Muscle layer of duodenum (tissue), 2 donors: ENCODE data around the gene TMC3.

Experiments
- H3K27ac ChIP-seq: one replicate; pipeline ENCODE4 v1.7.0; 2013; ENCODE audit warnings: mild to moderate bottlenecking, low read length
- H3K27me3 ChIP-seq: one replicate; pipeline ENCODE4 v1.7.0; 2013; ENCODE audit warnings: low read depth, mild to moderate bottlenecking, control low read depth, low read length
- H3K36me3 ChIP-seq, 2 donors: one replicate each; pipeline ENCODE4 v1.7.0; 2013; ENCODE audit warnings: low read length in 2 of 2, control low read depth in 1 of 2, mild to moderate bottlenecking in 1 of 2; ENCODE audit not compliant: insufficient read depth in 2 of 2, control insufficient read depth in 1 of 2
- H3K4me1 ChIP-seq, 2 donors: one replicate each; pipeline ENCODE4 v1.7.0; 2013; ENCODE audit warnings: low read length in 2 of 2, mild to moderate bottlenecking in 2 of 2, control low read depth in 1 of 2, moderate library complexity in 1 of 2; ENCODE audit not compliant: insufficient read depth in 2 of 2, control insufficient read depth in 1 of 2
- H3K4me3 ChIP-seq, 2 donors: one replicate each; pipeline ENCODE4 v1.7.0; 2013; ENCODE audit warnings: low read length in 2 of 2, low read depth in 1 of 2, mild to moderate bottlenecking in 1 of 2
- H3K9me3 ChIP-seq, 2 donors: one replicate each; pipeline ENCODE4 v1.7.0; 2013; ENCODE audit warnings: low read length in 2 of 2, control low read depth in 1 of 2, mild to moderate bottlenecking in 1 of 2; ENCODE audit not compliant: control insufficient read depth in 1 of 2
- donor health status: healthy.

Gene TMC3

GRCh38 chr15:81407176-81407575 is 33.2 kb upstream of the TMC3 start:
- no peaks in the 10 kb centered on the region for H3K27me3 ChIP-seq
- H3K4me1 ChIP-seq = peaks cover 0 to 4% of the 10 kb centered on the region in 2 donors
- H3K36me3 ChIP-seq = no peaks in the 10 kb centered on the region
- H3K9me3 ChIP-seq = no peaks in the 10 kb centered on the region
- no peak overlapping the region for H3K27ac ChIP-seq
- H3K4me3 ChIP-seq = no peak overlapping the region

- H3K27ac ChIP-seq = no peak overlapping the region
- no peaks in the 10 kb centered on the region for H3K36me3 ChIP-seq
- H3K4me3 ChIP-seq = no peak overlapping the region
- no peaks in the 10 kb centered on the region for H3K4me1 ChIP-seq
- H3K27me3 ChIP-seq = no peaks in the 10 kb centered on the region
- H3K9me3 ChIP-seq = no peaks in the 10 kb centered on the region
Measured at GRCh38 chr15:81400640-81401236, 26.7 kb upstream of the TMC3 start.

GRCh38 chr15:81398910-81399551 is 25.0 kb upstream of the TMC3 start:
- Histone ChIP-seq H3K27ac (no peak overlapping the region), H3K27me3 (no peaks in the 10 kb centered on the region), H3K36me3 (no peaks in the 10 kb centered on the region), H3K4me3 (no peak overlapping the region), H3K9me3 (no peaks in the 10 kb centered on the region), H3K4me1 (no peaks in the 10 kb centered on the region)

- Histone ChIP-seq H3K9me3 (no peaks in the 10 kb centered on the region), H3K4me3 (no peak overlapping the region), H3K27me3 (no peaks in the 10 kb centered on the region), H3K36me3 (no peaks in the 10 kb centered on the region), H3K4me1 (no peaks in the 10 kb centered on the region), H3K27ac (no peak overlapping the region)
Measured at GRCh38 chr15:81398456-81398855, 24.4 kb upstream of the TMC3 start.

DNA sequence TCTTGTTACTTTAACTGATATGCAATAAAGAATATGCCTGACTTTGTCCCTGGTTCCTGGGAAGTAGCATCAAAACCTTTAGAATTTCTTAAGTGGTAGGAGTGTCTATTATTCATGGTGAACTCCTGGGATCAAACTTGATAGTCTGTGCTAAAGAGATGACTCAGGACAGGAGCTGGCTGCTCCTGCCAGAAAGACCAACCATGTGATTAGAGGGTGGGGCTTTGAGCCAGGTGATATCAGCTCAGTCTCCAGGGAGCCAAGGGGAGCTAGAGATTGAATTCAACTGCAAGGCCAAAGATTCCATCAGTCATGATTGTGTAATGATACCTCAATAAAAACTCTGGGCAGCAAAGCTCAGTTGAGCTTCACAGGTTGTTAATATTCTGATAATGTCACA is 20.6 kb upstream of the TMC3 start:
- Histone ChIP-seq H3K4me3 (no peak overlapping the region), H3K27me3 (no peaks in the 10 kb centered on the region), H3K36me3 (no peaks in the 10 kb centered on the region), H3K4me1 (no peaks in the 10 kb centered on the region), H3K27ac (no peak overlapping the region), H3K9me3 (no peaks in the 10 kb centered on the region)

DNA sequence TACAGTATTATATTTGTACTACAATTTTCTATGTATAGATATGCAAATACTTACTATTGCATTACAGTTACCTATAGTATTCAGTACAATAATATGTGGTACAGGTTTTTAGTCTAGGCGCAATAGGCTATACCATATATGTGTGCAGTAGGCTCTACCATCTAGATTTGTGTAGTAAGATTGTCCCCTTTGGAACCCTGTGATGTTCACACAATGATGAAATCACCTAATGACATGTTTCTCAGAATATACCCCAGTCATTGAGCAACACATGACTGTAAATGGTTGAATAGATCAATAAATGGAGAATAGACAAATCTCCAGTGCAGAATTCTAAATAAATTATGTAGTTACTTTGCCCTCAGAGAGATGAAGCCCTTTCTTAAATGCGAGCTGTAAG is 17.6 kb upstream of the TMC3 start:
- Histone ChIP-seq H3K4me3 (no peak overlapping the region), H3K4me1 (no peaks in the 10 kb centered on the region), H3K9me3 (no peaks in the 10 kb centered on the region), H3K27me3 (no peaks in the 10 kb centered on the region), H3K36me3 (no peaks in the 10 kb centered on the region), H3K27ac (no peak overlapping the region)

- no peak overlapping the region for H3K4me3 ChIP-seq
- no peaks in the 10 kb centered on the region for H3K4me1 ChIP-seq
- no peaks in the 10 kb centered on the region for H3K27me3 ChIP-seq
- no peaks in the 10 kb centered on the region for H3K36me3 ChIP-seq
- H3K27ac ChIP-seq = no peak overlapping the region
- H3K9me3 ChIP-seq = no peaks in the 10 kb centered on the region
Measured at GRCh38 chr15:81388436-81388770, 14.4 kb upstream of the TMC3 start.

DNA sequence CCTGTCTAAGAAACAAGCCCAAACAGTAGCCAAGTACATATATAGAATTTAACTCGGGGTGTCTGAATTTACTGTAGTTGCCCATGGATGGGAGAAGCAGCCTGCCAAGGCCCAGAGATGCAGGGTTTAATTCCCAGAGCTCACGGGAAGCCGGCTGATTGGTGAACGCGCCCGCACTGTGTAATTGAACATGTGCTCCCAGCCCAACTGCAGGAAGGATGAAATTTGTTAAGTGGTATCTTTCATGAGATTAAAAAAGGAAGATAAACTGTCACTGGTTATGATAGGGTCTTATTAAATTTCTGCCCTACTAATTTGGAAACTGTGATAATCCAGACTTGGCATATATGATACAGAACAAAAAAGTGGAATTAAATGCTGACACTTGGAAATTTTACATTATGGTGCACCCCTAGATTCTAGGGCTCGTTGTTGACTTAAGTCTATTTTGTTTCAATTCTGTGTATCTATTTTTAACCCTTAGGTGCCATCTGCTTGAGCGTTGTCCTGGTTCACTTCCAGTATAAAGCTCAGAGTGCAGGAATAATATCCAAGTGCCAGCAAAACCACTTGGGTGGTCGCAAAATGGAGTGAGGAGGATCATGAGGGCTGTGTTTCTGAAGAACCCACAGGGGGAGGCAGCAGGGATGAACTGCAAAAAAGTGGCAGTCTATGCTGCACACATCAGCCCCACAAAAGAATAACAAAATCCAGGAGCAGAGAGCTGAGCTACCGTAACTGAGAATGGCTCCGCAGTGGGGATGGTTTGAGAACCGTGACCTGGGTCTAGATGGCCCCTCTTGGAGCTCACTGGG is 13.8 kb upstream of the TMC3 start:
- H3K27me3 ChIP-seq = no peaks in the 10 kb centered on the region
- no peaks in the 10 kb centered on the region for H3K36me3 ChIP-seq
- no peak overlapping the region for H3K27ac ChIP-seq

GRCh38 chr15:81386947-81387346 is 12.9 kb upstream of the TMC3 start:
- H3K27me3 ChIP-seq = no peaks in the 10 kb centered on the region
- H3K9me3 ChIP-seq = no peaks in the 10 kb centered on the region
- H3K4me3 ChIP-seq = no peak overlapping the region
- H3K27ac ChIP-seq = no peak overlapping the region
- no peaks in the 10 kb centered on the region for H3K36me3 ChIP-seq
- H3K4me1 ChIP-seq = no peaks in the 10 kb centered on the region

More for the DNA sequence above, 13.8 kb upstream of the TMC3 start:
- Histone ChIP-seq H3K9me3 (no peaks in the 10 kb centered on the region), H3K4me1 (no peaks in the 10 kb centered on the region), H3K4me3 (no peak overlapping the region)

DNA sequence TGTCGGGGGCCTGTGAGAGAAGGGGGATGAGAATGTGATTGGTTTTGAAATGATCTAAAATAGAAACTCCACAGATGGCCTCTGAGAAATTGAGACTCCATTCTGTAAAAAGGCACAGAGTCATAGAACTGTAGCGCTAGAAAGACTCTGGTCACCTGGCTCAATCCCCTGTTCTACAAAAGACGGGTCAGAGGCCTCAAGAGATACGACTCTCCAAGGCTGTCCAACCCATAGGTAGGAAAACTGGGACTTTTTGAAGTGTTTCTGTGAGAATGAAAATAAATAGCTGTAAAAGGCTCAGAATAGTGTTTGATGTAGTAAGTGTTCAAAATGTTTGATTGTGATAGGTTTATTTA is 11.7 kb upstream of the TMC3 start:
- H3K27ac ChIP-seq = no peak overlapping the region
- no peaks in the 10 kb centered on the region for H3K36me3 ChIP-seq
- H3K4me3 ChIP-seq = no peak overlapping the region
- H3K4me1 ChIP-seq = no peaks in the 10 kb centered on the region
- H3K27me3 ChIP-seq = no peaks in the 10 kb centered on the region
- no peaks in the 10 kb centered on the region for H3K9me3 ChIP-seq

DNA sequence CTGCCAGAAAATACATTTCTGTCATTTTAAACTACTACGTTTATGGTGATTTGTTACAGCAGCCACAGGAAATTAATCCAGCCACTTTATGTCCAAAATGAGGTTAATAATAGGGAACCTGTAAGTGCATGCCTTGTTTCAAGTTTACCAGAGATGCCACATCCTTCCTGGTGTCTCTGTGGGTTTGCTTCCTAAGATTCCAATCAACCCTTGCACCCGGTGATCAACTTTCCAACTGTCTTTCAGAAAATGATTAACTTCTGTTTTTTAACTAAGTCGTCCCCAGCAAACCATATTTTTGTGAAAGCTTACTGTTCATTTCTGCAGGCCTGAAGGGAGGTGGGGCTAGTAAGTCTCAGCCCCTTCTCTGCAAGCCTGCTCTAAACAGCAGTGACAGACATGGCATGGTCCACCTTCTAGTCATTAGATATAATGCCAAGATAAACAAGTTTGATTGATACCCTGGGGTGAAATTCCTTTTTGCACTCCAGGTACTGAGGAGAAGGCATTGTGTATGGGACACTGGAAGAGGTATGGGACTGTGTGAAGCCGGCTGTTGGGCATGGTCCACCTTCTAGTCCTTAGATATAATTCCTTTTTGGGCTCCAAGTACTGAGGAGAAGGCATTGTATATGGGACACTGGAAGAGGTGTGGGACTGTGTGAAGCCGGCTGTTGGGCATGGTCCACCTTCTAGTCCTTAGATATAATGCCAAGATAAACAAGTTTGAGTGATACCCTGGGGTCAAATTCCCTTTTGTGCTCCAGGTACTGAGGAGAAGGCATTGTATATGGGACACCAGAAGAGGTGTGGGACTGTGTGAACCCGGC is 11.1 kb upstream of the TMC3 start:
- Histone ChIP-seq H3K27me3 (no peaks in the 10 kb centered on the region), H3K4me1 (no peaks in the 10 kb centered on the region), H3K4me3 (no peak overlapping the region), H3K9me3 (no peaks in the 10 kb centered on the region), H3K27ac (no peak overlapping the region), H3K36me3 (no peaks in the 10 kb centered on the region)
